Thyroid gland (tissue), 4 donors: ENCODE results near the gene TP53AIP1.

Experiments
- POLR2A ChIP-seq, 2 donors: fragments of 450-650 bp; IDR thresholded peaks; one replicate each; pipeline ENCODE4 v1.6.1; 2017; ENCODE audit warnings: antibody characterized with exemption in 2 of 2, mild to moderate bottlenecking in 2 of 2, moderate library complexity in 1 of 2
- TF ChIP-seq, protein P1 (sequence below), 6 experiments: fragments of 200-600 bp in 3 of 6; fragments of 450-650 bp in 3 of 6; sonication (generic) in 3 of 6; IDR thresholded peaks; one replicate each; pipeline ENCODE4 v1.5.1; 2016 to 2019; ENCODE audit warnings: antibody characterized with exemption in 6 of 6, mild to moderate bottlenecking in 2 of 6, inconsistent platforms in 1 of 6, moderate library complexity in 1 of 6

DNA sequence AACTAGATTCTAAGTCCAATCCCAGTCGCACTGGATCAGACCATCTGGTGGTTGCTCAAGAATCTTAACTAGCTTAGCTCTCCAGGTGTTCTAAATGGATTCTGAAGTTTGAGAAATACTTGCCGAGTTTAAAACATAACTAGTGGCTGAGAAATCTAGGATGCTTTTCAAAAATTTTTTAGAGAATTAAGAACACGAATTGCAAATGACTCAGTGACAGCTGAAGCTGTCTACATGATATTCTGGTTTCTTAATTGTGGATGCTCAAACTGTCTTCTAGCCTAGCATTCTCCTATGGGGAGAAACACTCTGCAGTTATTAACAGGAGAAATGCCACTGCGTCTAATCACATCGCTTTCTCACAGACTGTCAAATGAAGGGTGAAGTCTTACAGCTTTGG is 20.2 kb upstream of the TP53AIP1 start:
- TF ChIP-seq, protein P1, sequence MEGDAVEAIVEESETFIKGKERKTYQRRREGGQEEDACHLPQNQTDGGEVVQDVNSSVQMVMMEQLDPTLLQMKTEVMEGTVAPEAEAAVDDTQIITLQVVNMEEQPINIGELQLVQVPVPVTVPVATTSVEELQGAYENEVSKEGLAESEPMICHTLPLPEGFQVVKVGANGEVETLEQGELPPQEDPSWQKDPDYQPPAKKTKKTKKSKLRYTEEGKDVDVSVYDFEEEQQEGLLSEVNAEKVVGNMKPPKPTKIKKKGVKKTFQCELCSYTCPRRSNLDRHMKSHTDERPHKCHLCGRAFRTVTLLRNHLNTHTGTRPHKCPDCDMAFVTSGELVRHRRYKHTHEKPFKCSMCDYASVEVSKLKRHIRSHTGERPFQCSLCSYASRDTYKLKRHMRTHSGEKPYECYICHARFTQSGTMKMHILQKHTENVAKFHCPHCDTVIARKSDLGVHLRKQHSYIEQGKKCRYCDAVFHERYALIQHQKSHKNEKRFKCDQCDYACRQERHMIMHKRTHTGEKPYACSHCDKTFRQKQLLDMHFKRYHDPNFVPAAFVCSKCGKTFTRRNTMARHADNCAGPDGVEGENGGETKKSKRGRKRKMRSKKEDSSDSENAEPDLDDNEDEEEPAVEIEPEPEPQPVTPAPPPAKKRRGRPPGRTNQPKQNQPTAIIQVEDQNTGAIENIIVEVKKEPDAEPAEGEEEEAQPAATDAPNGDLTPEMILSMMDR (IDR thresholded peaks at IDR 0.05): no peak
- TF ChIP-seq POLR2A (IDR thresholded peaks at IDR 0.05): no peak
